ENCODE data around the gene LRRC41.
"Not testable (repeated sequence)": the region's sequence is repeated elsewhere in the genome, so short reads cannot be mapped to it uniquely, and the experiment has no call there.

LRRC41 gene

DNA sequence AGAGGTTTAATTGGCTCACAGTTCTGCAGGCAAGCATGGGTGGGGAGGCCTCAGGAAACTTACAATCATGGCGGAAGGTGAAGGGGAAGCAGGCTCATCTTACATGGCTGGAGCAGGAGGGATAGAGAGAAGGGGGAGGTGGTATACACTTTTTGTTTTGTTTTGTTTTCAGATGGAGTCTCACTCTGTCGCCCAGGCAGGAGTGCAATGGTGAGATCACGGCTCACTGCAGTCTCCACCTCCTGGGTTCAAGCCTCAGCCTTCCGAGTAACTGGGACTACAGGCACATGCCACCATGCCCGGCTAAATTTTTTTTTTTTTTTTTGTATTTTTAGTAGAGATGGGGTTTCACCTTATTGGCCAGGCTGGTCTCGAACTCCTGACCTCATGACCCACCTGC, 18.8 kb upstream of the LRRC41 start:
- DNase-seq (ENCODE audit: low read depth) = not testable (repeated sequence)

DNA sequence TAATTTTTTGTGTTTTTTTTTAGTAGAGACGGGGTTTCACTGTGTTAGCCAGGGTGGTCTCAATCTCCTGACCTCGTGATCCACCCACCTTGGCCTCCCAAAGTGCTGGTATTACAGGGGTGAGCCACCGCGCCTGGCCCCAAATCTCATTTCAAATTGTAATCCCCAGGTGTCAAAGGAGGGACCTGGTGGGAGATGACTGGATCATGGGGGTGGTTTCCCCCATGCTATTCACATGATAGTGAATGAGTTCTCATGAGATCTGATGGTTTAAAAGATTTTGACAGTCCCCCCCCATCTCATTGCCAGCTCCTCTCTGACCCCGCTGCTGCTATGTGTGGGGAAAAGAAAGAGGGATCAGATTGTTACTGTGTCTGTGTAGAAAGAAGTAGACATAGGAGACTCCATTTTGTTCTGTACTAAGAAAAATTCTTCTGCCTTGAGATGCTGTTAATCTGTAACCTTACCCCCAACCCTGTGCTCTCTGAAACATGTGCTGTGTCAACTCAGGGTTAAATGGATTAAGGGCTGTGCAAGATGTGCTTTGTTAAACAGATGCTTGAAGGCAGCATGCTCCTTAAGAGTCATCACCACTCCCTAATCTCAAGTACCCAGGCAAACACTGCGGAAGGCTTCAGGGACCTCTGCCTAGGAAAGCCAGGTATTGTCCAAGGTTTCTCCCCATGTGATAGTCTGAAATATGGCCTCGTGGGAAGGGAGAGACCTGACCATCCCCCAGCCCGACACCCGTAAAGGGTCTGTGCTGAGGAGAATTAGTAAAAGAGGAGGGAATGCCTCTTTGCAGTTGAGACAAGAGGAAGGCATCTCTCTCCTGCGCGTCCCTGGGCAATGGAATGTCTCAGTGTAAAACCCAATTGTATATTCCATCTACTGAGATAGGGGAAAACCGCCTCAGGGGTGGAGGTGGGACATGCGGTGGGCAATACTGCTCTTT, 16.8 kb upstream of the LRRC41 start:
- DNase-seq (ENCODE audit: low read depth) = not testable (repeated sequence)

DNA sequence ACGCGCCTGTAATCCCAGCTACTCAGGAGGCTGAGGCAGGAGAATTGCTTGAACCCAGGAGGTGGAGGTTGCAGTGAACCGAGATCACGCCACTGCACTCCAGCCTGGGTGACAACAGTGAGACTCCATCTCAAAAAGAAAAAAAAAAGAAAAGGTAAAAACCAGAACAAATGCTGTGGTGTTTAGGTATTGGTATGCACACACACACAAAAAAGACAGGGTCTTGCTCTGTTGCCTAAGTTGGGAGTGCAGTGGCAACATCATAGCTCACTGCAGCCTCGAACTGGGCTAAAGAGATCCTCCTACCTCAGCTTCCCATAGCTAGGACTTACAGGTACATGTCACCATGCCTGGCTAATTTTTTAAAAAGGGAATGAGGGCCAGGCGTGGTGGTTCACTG, 15.9 kb upstream of the LRRC41 start:
- not testable (repeated sequence) for DNase-seq (ENCODE audit: low read depth)

DNA sequence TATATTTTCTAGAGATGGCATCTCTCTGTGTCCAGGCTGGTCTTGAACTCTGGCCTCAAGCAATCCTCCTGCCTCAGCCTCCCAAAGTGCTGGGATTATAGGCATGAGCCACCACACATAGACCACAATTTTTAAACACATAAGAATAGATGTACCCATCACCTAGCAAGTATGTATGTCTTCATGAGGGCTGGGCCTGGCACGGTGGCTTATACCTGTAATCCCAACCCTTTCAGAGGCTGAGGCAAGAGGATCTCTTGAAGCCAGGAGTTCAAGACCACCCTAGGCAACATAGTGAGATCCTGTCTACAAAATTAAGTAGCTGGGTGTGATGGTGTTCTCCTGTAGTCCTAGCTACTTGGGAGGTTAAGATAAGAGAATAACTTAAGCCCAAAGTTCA, 13.9 kb upstream of the LRRC41 start:
- DNase-seq (ENCODE audit: low read depth) = no peak

DNA sequence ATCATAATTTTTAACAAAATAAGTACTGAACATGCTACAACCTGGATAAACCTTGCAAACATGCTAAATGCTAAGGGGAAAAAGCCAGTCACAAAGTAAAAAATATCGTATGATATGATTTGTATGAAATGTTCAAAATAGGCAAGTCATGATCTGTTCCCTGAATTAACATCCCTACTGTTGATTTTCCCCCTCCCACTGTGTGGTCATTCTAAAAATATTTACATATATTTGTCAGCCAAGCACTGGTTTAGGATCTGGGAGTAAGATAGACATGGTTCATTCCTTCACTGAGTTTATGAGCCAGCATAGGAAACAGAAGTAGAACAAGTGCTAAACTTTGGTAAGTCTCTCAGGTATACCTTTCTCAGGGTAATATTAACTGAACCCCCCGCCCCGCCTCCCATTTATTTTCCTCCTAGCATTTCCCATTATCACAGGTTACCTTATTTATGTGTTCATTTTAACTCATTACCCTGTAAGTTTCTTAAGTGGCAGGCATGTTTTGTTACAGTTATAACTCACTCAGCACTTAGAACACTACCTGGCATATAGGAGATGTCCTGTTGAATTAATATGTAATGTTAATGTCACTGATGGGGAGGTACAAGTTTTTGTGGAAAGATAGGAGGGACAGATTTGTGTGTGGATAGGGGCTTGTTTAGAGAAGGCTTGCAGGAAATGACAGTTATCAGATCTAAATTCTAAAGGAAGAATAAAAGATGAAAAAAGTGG, 12.4 kb upstream of the LRRC41 start:
- no peak for DNase-seq (ENCODE audit: low read depth)

DNA sequence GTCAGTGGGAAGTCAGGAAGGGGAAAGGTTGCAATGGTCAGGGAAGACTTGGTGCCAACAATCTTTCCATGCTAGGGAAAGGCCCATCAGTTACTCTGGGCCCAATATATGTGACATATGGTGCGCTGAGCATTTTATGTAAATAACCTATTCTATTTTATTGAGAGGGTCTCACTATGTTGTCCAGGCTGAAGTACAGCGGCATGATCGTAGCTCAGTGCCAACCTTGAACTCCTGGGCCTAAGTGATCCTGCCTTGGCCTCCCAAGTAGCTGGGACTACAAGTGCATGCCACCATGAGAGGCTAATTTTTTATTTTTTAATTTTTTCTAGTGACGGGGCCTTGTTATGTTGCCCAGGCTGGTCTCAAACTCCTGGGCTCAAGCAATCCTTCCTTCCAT, 6.9 kb upstream of the LRRC41 start:
- no peak for DNase-seq (ENCODE audit: low read depth)

DNA sequence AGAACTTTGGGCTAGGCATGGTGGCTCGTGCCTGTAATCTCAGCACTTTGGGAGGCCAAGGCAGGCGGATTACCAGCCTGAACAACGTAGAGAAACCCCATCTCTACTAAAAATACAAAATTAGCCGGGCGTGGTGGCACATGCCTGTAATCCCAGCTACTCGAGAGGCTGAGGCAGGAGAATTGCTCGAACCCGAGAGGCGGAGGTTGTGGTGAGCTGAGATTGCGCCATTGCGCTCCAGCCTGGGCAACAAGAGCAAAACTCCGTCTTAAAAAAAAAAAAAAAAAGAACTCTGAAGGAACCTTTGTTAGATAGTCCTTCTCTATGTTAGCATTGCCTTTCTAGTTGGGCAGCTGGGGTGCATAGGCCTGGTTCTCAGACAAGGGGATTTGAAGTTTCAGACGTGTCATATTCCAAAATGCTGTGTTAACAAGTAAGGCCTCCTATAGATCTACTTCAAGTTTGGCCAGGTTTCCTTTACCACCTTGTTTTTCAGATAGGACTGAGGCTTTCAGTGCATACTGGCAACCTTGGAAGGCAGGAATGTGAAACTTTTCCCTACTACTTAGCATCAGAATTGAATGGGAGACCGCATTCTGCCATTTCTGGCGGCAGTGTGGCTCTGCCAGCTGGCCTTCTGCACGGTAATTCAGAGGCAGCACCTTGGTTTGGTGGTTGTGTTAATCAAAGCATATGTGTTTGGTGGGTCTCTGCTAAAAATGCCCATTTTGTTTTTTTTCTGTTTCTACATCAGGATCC, 6.2 kb upstream of the LRRC41 start:
- DNase-seq (ENCODE audit: low read depth) = no peak

DNA sequence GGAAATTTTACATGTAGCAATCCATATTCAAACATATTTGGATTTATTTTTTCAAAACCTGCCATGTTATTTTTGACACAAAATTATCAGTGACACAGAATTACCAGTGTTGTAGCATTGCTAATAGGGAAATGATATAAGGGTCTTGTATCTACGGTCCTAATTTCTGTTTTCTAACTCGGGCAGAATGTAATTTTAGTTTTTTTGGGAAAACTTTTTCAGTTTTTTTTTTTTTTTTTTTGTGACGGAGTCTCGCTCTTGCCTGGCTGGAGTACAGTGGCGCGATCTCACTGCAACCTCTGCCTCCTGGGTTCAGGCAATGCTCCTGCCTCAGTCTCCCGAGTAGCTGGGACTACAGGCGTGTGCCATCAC, 2.7 kb upstream of the LRRC41 start:
- DNase-seq (ENCODE audit: low read depth) = no peak

DNA sequence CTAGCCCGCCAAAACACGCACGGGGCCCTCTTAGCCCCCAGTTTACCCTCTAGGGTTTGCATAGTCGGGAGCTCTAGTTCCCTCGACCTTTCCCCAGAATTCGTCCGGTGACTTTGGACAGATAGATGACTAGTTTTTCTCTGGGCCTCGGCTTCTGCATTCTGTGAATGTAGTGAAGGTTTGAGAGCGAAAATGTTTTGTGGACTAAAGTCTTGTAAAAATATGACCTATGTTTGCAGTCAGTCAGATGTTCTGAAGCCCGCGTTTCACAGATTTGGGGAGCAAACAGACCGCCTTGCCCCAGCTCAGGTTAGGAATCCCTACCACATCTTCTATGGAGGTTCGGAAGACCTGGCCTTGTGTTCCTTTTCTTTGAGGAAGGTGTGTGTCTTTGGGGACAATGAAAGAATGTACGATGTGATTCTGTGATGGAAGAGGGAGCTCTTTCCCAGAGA, 483 bp upstream of the LRRC41 start:
- no peak for DNase-seq (ENCODE audit: low read depth)

DNA sequence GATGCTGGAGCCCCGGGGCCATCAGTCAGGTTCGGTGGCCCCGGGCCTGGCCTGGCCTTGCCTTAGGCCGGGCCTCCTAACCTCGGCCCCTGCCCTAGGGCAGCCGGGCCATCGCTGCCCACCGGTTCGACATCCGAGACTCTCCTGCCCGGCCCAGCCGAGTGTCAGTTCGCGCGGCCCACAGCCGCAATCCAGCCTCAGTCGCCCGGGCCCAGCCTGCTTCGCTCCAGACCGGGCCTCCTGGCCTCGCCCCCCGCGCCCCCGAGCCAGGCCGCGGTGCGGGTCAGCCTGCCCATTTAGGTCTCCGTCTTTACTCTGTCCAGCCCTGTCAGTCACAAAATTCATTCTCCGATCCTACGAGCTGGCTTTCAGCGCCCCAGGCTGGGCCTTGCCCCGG, 777 bp downstream of the LRRC41 start:
- DNase-seq (ENCODE audit: low read depth) = no peak

DNA sequence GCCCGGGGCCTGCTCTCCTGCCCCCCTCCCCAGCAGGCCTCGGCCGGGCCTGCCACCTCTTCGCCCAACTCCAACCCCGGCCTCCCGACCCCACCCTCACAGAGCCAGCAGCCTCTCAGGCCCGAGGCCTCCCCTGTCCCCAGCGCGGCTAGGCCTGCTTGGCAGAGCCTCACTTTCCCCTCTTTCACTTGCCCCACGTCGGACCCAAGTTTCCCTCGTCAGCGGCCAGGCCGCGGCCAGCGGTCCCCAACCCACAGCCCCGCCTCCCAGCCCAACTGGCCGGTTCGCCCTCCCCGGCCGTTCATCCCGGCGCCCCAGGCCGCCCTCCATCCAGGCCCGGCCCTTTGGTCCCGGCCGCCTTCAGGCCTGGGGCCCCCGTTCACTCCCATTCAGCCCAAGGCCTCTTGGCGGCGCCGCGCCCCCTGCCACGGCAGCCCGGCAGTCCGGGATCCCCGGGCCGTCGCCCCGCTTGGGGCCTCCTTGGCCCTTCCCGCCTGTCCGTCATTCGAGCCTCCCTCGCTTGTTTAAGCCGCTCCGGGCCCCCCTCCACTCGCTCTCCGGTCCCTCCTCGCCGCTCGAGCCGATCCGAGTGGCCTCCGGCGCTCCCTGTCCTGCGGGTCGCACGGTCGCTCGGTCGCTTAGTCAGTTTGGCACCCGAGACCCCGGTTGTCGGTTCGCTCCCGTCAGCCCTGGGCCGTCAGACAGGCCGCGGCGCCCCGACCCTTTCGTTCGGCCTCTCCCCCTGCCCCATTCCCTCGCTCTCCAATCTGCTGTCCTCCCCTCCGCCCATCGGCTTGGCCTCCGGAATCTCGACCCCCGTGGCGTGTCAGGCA, 1.4 kb downstream of the LRRC41 start:
- DNase-seq (ENCODE audit: low read depth) = peak; percentile 39

DNA sequence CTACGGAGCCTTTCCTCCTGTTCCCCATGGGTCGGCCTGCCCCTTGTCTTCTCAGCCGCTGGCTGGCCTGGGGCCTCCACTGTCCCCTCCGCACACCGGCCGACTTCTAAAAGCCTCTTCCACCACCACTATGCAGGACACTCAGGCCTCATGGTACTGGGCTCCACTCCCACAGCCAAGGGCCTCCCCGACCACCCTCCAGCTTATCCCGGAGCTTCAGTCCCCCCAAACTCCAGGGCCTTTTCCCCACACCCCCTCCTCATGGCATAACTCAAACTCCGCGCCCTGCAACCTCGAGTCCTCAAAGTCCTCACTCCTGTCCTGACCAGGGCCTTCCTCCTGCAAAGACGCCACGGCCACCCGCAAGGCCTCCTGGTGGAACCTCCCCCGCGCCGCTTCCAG, 2.0 kb downstream of the LRRC41 start:
- DNase-seq (ENCODE audit: low read depth) = no peak

DNA sequence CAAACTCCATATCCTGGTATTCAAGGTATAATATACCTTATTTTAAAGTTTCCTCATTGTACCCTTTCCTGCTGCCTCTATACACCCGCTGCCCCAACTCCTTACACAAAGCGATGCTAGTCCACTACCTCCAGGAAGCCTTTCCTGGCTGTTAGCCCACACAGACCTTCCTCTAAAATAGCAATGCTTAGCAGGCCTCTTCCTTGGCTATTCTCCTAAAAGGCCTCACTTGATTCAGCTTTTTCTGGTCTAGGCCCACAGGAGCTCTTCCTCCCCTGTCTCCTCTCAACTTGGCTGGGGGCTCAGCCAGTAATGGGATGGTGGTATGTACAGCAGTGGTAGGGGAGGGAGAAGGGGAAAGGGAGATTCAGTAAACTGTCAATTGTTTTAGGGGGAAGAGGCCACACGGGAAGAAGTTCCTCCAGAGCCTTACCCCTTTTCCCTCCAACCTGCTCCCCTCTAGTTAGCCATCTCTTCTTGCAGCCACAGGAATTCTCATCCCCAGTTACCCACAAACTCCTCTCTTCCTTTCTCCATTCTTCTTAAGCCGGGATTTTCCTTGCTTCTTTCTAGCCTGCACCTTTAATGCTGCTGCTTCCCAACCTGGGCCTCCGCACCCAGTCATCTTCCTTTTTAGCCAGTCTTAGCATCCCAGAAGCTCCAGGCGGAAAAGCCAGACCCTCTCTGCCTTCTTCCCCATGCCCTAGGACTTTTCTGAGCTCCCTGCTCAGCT, 2.6 kb downstream of the LRRC41 start:
- DNase-seq (ENCODE audit: low read depth) = no peak

DNA sequence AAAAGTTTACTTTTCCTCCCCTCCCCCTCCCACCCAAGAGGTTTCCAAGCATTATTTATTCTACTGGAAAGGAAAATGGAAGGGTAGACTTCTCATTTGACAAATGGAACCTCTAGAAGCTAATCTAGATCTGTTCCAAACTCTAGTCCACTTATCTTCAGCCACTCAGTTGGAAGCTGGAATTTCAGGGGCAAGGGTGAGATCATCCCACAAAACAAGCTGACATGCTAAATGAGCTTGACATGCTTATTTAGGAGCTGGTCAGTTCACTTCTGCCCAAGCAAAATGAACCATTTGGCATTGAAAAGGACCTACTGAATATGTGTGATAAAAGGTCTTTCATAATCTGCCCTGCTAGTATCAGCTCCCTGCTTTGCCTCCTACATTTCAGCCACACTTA, 5.0 kb downstream of the LRRC41 start:
- DNase-seq (ENCODE audit: low read depth) = no peak

DNA sequence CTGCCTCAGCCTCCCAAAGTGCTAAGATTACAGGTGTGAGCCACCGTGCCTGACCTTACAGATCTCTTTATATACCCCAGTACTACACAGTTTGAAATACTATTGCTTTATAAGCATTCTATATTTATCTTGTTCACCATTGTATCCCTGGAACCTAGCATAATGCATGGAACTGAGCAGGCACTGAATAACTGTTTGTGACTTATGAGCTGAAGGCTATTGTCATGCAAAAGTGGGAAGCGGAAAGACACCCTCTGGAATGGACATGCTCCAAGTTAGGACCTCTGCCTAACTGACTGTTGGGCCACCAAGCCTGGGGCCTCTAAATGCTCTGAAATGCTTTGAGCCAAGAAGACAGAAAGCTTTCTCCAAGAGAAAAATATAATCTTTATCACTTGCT, 8.1 kb downstream of the LRRC41 start:
- no peak for DNase-seq (ENCODE audit: low read depth)

DNA sequence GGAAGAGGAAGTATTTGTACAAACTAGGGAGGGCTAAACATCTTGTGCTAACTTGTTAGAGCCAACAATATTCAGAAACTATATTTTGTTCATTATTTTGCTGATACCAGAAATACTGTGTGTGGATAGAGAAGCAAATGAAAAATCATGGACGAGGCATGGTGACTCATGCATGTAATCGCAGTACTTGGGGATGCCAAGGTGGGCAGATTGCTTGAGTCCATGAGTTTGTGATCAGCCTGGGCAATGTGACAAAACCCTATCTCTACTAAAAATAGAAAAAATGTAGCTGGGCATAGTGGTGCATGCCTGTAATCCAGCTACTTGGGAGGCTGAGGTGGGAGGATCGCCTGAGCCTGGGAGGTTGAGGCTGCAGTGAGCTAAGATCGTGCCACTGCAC, 13.4 kb downstream of the LRRC41 start:
- no peak for DNase-seq (ENCODE audit: low read depth)

DNA sequence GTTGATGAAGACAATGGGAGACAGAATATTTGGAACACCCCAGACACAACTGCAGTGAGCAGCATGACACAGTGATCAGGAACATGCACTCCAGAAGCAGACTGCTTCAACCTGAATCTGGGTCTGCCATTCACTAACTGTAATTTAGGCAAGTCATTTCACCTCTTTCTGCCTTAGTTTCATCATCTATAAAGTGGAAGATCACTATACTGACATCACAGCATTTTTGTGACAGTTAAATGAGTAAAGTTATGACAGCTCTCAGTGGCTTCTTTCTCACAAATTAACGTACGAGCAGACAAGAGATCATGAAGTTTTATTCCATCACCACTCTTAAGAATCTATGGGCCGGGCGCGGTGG, 14.3 kb downstream of the LRRC41 start:
- no peak for DNase-seq (ENCODE audit: low read depth)

DNA sequence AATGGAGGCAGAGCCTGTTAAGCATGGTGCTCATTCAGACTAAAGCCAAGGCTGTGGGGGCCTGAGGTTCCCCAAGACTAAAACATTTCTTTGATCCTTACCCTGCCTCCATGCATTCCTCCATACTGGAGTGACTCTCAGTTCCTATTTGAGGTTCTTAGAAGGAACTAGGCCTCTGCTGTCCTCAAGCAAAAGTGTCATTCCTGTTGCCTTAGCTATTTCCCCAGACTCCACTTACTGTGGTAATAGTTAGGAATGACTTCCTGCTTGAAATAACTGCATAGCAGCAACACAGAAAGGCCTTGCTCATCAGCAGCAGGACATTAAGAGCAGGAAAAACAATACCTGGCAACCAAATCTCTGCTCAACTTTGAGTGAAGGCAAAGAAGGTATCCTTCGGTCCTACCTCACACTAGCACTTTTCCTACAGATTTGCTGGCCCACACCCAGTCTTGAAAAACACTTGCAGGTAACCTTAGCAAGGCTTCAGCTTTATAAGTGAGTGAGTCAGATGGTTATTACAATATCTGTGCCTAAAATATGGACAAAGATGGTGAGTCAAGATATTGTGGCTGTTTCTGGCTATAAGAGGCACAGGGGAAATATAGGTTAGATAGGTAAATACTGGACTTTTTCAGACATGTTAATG, 14.8 kb downstream of the LRRC41 start:
- no peak for DNase-seq (ENCODE audit: low read depth)

DNA sequence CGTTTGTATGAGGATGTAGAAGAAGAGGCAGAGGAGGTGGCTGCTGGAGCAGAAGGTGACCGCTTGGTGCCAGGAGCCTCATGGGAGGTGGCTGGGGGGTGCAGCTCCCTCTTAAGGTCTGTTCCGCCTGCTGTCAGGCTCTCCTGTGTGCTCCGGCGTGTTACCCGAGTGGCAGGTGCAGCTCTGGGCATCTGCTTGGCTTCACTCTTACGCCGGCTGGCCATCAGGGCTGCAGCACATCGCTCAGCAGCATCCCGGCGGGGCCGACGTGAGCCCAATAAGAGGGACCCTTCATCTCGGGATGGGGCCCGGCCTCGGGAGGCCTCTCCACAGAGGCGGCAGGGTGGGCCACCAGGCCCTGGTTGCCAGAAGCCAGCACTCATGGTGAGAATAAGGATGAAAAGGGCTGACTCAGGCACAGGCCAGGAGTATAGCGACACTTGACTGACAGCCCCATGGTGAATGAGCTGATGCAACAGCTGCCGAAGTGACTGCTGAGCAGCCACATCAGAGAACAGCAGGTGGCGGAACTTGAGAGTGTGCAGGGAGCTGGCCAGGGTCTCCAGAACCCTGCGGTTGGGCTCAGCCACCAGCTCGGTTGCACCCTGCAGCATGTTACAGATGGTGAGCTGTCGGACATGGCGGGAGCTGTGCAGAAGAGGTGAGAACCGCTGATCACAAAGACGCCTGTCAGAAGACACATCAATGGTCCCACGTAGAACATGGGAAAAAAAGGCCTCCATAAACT, 17.5 kb downstream of the LRRC41 start:
- DNase-seq (ENCODE audit: low read depth) = peak; percentile 6
